Measurements from ENCODE around the gene CKMT2.

DNA sequence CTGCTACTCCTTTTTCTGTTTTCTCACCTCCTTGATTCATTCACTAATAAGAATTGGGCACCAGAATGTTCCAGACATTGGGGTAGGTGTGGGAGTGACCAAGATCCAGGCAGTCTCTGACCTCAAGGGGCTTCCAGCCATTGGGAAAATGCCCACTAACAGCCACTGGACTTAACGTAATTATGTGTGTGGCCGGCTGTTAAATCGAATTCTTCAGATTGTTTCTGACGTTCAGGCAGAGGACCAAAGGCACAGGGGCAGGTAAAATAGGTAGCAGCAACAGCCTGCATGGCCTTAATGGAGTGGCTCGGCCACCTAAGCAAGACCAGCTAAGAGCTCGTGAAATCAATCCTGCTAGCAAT is 48.4 kb upstream of the CKMT2 start:
- TF ChIP-seq, protein P1, sequence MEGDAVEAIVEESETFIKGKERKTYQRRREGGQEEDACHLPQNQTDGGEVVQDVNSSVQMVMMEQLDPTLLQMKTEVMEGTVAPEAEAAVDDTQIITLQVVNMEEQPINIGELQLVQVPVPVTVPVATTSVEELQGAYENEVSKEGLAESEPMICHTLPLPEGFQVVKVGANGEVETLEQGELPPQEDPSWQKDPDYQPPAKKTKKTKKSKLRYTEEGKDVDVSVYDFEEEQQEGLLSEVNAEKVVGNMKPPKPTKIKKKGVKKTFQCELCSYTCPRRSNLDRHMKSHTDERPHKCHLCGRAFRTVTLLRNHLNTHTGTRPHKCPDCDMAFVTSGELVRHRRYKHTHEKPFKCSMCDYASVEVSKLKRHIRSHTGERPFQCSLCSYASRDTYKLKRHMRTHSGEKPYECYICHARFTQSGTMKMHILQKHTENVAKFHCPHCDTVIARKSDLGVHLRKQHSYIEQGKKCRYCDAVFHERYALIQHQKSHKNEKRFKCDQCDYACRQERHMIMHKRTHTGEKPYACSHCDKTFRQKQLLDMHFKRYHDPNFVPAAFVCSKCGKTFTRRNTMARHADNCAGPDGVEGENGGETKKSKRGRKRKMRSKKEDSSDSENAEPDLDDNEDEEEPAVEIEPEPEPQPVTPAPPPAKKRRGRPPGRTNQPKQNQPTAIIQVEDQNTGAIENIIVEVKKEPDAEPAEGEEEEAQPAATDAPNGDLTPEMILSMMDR (IDR thresholded peaks at IDR 0.05) = no peak
- no peak for TF ChIP-seq POLR2A (IDR thresholded peaks at IDR 0.05)
- no peak for TF ChIP-seq EP300 (IDR thresholded peaks at IDR 0.05)
